ENCODE data around the gene GALR1.

DNA sequence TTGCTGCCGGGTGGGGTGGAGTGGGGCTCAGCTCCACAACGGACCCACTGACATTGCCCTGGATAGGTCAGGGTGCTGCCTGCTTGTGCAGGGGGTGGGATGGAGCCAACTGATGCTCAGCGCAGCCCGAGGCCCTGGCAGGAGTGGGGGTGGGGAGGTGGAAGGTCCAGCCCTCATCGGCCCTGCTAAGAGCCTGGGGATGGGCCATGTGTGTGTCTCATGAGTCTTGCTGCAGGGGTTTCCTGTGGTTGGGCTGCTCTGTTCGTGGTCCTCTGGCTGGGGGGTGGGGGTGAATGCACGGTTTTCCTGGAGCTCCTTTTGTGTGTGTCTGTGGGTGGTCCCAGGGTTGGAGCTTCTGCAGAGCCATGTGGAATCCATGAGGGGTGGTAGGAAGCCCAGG, 39.4 kb upstream of the GALR1 start:
- TF ChIP-seq, protein P1, sequence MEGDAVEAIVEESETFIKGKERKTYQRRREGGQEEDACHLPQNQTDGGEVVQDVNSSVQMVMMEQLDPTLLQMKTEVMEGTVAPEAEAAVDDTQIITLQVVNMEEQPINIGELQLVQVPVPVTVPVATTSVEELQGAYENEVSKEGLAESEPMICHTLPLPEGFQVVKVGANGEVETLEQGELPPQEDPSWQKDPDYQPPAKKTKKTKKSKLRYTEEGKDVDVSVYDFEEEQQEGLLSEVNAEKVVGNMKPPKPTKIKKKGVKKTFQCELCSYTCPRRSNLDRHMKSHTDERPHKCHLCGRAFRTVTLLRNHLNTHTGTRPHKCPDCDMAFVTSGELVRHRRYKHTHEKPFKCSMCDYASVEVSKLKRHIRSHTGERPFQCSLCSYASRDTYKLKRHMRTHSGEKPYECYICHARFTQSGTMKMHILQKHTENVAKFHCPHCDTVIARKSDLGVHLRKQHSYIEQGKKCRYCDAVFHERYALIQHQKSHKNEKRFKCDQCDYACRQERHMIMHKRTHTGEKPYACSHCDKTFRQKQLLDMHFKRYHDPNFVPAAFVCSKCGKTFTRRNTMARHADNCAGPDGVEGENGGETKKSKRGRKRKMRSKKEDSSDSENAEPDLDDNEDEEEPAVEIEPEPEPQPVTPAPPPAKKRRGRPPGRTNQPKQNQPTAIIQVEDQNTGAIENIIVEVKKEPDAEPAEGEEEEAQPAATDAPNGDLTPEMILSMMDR (IDR thresholded peaks at IDR 0.05), result no peak
- TF ChIP-seq POLR2A (IDR thresholded peaks at IDR 0.05), result no peak
